Type B pancreatic cell (in vitro differentiated cells): ENCODE data around the gene PIP4K2A. TPM values are rescaled to one million over a fixed set of nuclear protein-coding genes. Genes with fewer than 3 reads are reported as not detected.

Experiments used
- DNase-seq: peaks from one replicate; pipeline ENCODE4 v3.0.0; 2021; ENCODE audit warnings: mixed read lengths; ENCODE audit not compliant: unreplicated experiment; ENCODE audit errors: extremely low spot score
- H3K27ac Mint-ChIP-seq: 2 replicates; pipeline ENCODE4 v1.8.0; 2021; ENCODE audit warnings: mild to moderate bottlenecking, mixed read lengths
- H3K27me3 Mint-ChIP-seq: 2 replicates; pipeline ENCODE4 v1.8.0; 2021; ENCODE audit warnings: mixed read lengths
- H3K36me3 Mint-ChIP-seq: 2 replicates; pipeline ENCODE4 v1.8.0; 2021; ENCODE audit warnings: mixed read lengths
- H3K4me1 Mint-ChIP-seq: one replicate; pipeline ENCODE4 v1.8.0; 2021; ENCODE audit warnings: mixed read lengths; ENCODE audit not compliant: unreplicated experiment
- H3K4me3 Mint-ChIP-seq: 2 replicates; pipeline ENCODE4 v1.8.0; 2021; ENCODE audit warnings: mild to moderate bottlenecking, mixed read lengths
- H3K9me3 Mint-ChIP-seq: 2 replicates; pipeline ENCODE4 v1.8.0; 2021; ENCODE audit warnings: mixed read lengths
- CTCF ChIP-seq: fragments of 200-600 bp; sonication (generic); conservative IDR thresholded peaks from 2 replicates; pipeline ENCODE4 v1.5.0; 2021; ENCODE audit warnings: antibody characterized with exemption, mild to moderate bottlenecking
- total RNA-seq: library from RNA; stranded (reverse); gene quantifications from 2 replicates; pipeline ENCODE4 v1.2.1, GENCODE V29; 2021; ENCODE audit warnings: low replicate concordance

The PIP4K2A gene
- total RNA-seq, 1 donor from 2014 or later = 15.7 TPM

GRCh38 chr10:22609251-22609650 is 105.1 kb downstream of the PIP4K2A start:
- Mint-ChIP-seq H3K9me3 (peaks cover 5% of the 10 kb centered on the region), H3K4me3 (no peak overlapping the region), H3K27me3 (no peaks in the 10 kb centered on the region), H3K27ac (no peak overlapping the region), H3K4me1 (peaks cover 23% of the 10 kb centered on the region), H3K36me3 (peaks cover 41% of the 10 kb centered on the region)
- TF ChIP-seq CTCF = no peak
- DNase-seq = no peak

GRCh38 chr10:22607261-22607660 is 107.1 kb downstream of the PIP4K2A start:
- no peak for TF ChIP-seq CTCF
- H3K4me1 Mint-ChIP-seq = peaks cover 17% of the 10 kb centered on the region
- no peaks in the 10 kb centered on the region for H3K27me3 Mint-ChIP-seq
- no peak overlapping the region for H3K4me3 Mint-ChIP-seq
- H3K9me3 Mint-ChIP-seq = no peaks in the 10 kb centered on the region
- H3K36me3 Mint-ChIP-seq = peaks cover 36% of the 10 kb centered on the region
- no peak for DNase-seq
- H3K27ac Mint-ChIP-seq = no peak overlapping the region

- H3K36me3 Mint-ChIP-seq = peaks cover 36% of the 10 kb centered on the region
- peaks cover 17% of the 10 kb centered on the region for H3K4me1 Mint-ChIP-seq
- no peak overlapping the region for H3K27ac Mint-ChIP-seq
- no peaks in the 10 kb centered on the region for H3K9me3 Mint-ChIP-seq
- TF ChIP-seq CTCF = no peak
- no peak overlapping the region for H3K4me3 Mint-ChIP-seq
- DNase-seq = no peak
- H3K27me3 Mint-ChIP-seq = no peaks in the 10 kb centered on the region
Observed at GRCh38 chr10:22606164-22606614, 108.2 kb downstream of the PIP4K2A start.

GRCh38 chr10:22605168-22605567 is 109.2 kb downstream of the PIP4K2A start:
- no peaks in the 10 kb centered on the region for H3K9me3 Mint-ChIP-seq
- H3K36me3 Mint-ChIP-seq = peaks cover 31% of the 10 kb centered on the region
- DNase-seq = no peak
- no peak overlapping the region for H3K27ac Mint-ChIP-seq
- H3K4me1 Mint-ChIP-seq = peaks cover 22% of the 10 kb centered on the region
- no peak for TF ChIP-seq CTCF
- H3K27me3 Mint-ChIP-seq = no peaks in the 10 kb centered on the region
- peak overlapping the region; percentile 15 for H3K4me3 Mint-ChIP-seq

GRCh38 chr10:22604344-22605126 is 109.8 kb downstream of the PIP4K2A start:
- Mint-ChIP-seq H3K27ac (no peak overlapping the region), H3K4me1 (peaks cover 27% of the 10 kb centered on the region), H3K9me3 (no peaks in the 10 kb centered on the region), H3K36me3 (peaks cover 25% of the 10 kb centered on the region), H3K4me3 (no peak overlapping the region), H3K27me3 (no peaks in the 10 kb centered on the region)
- no peak for TF ChIP-seq CTCF
- no peak for DNase-seq
